GM19193 (cell line): ENCODE measurements around the gene MGLL.
A peak's percentile ranks its signal among the peaks of the same experiment; 100 is the strongest.

ENCODE experiments used
- POLR2A ChIP-seq: IDR thresholded peaks from 4 replicates; pipeline ENCODE4 v1.6.1; 2011; ENCODE audit not compliant: insufficient read depth, insufficient read length; ENCODE audit errors: extremely low read depth

MGLL gene

GRCh38 chr3:127820826-127821313, 1.4 kb downstream of the MGLL start:
- TF ChIP-seq POLR2A: peak; percentile 4

GRCh38 chr3:127820221-127820825, 2.0 kb downstream of the MGLL start:
- peak; percentile 34 for TF ChIP-seq POLR2A

DNA sequence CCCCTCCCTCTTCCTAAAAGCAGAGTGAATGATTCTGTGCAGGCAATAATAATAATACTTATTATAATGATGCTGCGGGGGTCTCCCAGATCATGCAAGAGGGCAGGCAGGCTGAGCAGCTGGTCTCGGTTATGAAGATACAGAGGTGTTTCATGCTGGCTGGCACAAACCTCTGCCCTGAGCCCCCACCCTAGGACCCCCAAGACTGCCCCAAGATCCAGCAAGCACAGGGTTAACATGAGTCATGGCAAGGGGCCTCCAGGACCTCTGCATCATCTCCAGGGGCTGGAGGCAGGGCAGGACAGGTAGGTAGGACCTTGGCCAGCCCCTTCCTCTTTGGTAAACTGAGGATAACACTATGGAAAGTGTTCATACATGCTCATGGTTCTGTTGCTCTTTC, 2.7 kb downstream of the MGLL start:
- no peak for TF ChIP-seq POLR2A

GRCh38 chr3:127819086-127819485, 3.2 kb downstream of the MGLL start:
- no peak for TF ChIP-seq POLR2A

- no peak for TF ChIP-seq POLR2A
Measured at GRCh38 chr3:127817406-127817841, 4.9 kb downstream of the MGLL start.

- TF ChIP-seq POLR2A: no peak
Measured at GRCh38 chr3:127816783-127817405, 5.4 kb downstream of the MGLL start.

DNA sequence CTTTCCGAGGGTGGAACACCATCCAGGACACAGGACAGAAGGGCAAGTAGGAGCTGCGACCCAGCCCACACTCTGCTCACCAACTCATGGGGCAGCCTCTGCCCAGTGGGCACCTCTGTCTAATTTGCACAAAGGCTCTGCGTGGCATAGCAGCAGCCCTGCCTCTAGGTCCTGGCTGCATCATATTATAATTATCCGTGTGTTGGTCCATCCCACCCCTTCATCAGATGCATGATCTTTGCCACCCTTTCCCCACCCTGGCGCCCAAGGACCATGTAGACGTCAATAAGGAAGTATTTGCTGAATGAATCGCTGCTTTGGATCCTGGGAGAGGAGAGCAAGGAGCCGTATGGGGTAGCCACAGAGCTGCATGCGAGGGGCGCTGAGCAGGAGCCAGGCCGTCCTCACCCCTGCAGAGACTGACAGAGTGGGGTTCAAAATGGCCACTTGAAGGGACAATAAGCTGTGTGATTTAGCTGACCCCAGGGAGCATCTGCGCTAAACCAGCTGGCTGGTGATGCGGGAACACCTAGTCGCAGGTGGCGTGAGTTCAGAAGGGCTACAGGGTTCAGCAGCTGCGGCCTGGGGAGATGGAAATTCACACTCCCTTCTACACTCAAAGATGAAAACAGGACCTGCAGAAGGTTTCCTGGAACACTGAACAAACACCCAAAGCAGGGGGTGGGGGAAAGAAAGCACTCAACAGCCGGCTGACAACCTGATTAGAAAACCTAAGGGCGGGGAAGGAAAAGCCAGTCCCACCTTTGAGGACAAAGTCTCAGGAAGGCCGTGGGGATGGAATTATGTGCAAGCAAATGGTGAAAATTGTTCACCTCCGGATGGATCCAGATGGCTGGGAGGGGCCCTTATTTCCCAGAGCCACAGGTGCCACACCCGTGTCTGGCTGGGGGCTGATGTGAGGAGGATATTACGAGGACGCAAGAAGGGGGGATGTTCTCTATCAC, 6.4 kb downstream of the MGLL start:
- TF ChIP-seq POLR2A: no peak

GRCh38 chr3:127815001-127815400, 7.3 kb downstream of the MGLL start:
- TF ChIP-seq POLR2A: no peak

DNA sequence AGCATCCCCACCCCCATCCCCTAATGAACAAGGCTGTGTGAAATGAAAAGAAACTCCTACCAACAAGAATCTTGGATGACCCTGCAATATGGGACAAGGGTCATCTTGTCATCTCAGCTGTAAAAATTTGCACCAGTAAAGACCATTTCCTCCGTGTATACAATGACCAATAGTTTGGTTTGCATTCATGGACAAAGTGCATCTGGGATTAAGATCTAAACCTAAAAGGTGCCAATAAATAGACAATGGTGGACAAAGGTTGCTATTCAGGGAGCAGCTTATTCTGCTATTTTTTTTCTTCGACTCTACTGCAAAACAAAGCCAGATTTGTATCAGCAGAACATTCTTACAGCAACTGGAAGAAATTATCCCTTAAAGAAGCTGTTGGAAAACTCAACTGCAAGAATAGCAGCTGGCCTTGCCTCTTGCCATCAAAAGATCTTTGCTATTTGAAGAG, 8.0 kb downstream of the MGLL start:
- no peak for TF ChIP-seq POLR2A

GRCh38 chr3:127812151-127812550, 10.2 kb downstream of the MGLL start:
- TF ChIP-seq POLR2A: no peak

DNA sequence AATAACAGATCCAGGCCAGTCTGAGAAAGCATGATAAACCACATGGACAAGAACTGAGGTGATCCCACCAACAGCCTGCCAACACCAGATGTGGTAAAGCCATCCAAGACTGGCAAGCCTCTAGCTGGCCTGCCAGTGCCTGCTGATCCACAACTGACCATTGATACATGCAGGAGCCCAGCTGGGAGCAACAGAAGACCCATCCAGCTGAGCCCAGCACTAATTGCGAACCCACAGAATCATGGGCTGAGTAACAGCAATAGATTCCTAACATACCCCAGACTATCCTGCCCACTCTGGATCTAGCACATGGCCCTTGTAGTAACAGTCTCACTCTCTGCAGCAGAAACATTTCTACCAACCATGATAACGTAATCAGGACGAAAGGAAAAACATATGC, 10.6 kb downstream of the MGLL start:
- TF ChIP-seq POLR2A: no peak

- TF ChIP-seq POLR2A: no peak
Measured at GRCh38 chr3:127809611-127810010, 12.7 kb downstream of the MGLL start.

GRCh38 chr3:127809211-127809610, 13.1 kb downstream of the MGLL start:
- TF ChIP-seq POLR2A: no peak

DNA sequence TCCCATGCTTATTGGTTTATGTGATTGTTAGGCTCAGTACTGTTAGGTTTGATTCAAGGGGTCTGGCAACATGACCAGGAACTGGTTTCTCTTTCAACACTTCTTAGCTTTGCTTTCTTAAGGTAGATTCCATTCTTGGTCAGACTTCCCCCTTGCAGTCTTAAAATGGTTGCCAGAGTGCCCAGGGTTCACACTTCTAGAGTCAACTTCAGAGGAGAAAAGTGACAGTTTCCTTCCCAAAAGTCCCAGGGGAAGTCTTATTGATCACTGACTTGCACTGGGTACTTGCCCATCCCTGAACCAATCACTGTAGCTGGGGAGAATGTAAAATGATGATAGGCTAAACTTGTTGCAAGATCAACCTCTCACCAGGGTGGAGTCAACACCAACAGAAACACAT, 14.1 kb downstream of the MGLL start:
- TF ChIP-seq POLR2A: no peak
